ENCODE measurements around the gene APAF1.
A peak's percentile ranks its signal among the peaks of the same experiment; 100 is the strongest.
"Not testable (repeated sequence)": the region's sequence is repeated elsewhere in the genome, so short reads cannot be mapped to it uniquely, and the experiment has no call there.

Gene APAF1, protein sequence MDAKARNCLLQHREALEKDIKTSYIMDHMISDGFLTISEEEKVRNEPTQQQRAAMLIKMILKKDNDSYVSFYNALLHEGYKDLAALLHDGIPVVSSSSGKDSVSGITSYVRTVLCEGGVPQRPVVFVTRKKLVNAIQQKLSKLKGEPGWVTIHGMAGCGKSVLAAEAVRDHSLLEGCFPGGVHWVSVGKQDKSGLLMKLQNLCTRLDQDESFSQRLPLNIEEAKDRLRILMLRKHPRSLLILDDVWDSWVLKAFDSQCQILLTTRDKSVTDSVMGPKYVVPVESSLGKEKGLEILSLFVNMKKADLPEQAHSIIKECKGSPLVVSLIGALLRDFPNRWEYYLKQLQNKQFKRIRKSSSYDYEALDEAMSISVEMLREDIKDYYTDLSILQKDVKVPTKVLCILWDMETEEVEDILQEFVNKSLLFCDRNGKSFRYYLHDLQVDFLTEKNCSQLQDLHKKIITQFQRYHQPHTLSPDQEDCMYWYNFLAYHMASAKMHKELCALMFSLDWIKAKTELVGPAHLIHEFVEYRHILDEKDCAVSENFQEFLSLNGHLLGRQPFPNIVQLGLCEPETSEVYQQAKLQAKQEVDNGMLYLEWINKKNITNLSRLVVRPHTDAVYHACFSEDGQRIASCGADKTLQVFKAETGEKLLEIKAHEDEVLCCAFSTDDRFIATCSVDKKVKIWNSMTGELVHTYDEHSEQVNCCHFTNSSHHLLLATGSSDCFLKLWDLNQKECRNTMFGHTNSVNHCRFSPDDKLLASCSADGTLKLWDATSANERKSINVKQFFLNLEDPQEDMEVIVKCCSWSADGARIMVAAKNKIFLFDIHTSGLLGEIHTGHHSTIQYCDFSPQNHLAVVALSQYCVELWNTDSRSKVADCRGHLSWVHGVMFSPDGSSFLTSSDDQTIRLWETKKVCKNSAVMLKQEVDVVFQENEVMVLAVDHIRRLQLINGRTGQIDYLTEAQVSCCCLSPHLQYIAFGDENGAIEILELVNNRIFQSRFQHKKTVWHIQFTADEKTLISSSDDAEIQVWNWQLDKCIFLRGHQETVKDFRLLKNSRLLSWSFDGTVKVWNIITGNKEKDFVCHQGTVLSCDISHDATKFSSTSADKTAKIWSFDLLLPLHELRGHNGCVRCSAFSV (N-terminal part only)

DNA sequence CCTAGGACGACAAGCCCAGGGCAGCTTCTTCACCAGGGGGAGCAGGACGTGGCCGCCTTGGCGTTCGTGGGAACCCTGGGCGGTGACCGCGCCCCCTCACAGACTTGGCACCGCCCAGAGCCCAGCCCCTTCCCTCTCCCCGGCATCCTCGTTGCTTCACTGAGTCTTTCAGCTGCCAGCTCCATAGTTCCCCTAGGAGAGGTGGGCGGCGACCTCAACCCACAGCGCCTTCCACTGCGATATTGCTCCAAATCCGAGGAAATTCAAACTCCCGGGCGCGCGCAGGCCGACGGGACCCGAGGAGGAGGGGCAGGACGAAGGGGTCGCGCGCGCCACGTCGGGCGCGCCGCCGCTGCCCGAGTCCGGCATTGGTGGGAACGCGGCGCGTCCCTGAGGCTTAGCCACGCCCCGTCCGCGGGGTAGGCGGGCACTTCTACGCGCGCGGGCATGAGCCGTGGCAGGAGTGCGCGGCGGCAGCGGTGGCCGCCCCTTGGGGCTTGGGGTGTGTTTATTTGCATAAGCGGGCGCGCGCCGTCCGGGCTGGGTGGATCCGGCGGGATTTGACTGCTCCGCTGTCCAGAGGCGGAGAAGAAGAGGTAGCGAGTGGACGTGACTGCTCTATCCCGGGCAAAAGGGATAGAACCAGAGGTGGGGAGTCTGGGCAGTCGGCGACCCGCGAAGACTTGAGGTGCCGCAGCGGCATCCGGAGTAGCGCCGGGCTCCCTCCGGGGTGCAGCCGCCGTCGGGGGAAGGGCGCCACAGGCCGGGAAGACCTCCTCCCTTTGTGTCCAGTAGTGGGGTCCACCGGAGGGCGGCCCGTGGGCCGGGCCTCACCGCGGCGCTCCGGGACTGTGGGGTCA is at the start of gene APAF1, which contains the start of gene IKBIP:
TSS of gene APAF1 (plus strand) at position 579 of the 860 bp plus-strand sequence. CDS start 3,070 bp downstream, outside the sequence.
TSS of gene IKBIP (minus strand) at position 77 of the 860 bp plus-strand sequence. CDS start 87 bp downstream, outside the sequence.
- POLR2A ChIA-PET (ENCODE audit: low non-redundant PET), result no interaction called here
- peak; percentile 94 for DNase-seq (ENCODE audit: low spot score)
- TF ChIP-seq, protein P1, sequence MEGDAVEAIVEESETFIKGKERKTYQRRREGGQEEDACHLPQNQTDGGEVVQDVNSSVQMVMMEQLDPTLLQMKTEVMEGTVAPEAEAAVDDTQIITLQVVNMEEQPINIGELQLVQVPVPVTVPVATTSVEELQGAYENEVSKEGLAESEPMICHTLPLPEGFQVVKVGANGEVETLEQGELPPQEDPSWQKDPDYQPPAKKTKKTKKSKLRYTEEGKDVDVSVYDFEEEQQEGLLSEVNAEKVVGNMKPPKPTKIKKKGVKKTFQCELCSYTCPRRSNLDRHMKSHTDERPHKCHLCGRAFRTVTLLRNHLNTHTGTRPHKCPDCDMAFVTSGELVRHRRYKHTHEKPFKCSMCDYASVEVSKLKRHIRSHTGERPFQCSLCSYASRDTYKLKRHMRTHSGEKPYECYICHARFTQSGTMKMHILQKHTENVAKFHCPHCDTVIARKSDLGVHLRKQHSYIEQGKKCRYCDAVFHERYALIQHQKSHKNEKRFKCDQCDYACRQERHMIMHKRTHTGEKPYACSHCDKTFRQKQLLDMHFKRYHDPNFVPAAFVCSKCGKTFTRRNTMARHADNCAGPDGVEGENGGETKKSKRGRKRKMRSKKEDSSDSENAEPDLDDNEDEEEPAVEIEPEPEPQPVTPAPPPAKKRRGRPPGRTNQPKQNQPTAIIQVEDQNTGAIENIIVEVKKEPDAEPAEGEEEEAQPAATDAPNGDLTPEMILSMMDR (conservative IDR thresholded peaks at IDR 0.05; ENCODE audit: low read depth), result no peak
- CTCF ChIA-PET, result interaction anchor here (0.7 to 1.0 kb wide), 2 partner anchors 9 to 30 kb away, joined by 3 read pairs; no protein-coding TSS in a partner anchor
- H3K27ac ChIP-seq, result peak within 1 kb of the TSS; percentile 100

DNA sequence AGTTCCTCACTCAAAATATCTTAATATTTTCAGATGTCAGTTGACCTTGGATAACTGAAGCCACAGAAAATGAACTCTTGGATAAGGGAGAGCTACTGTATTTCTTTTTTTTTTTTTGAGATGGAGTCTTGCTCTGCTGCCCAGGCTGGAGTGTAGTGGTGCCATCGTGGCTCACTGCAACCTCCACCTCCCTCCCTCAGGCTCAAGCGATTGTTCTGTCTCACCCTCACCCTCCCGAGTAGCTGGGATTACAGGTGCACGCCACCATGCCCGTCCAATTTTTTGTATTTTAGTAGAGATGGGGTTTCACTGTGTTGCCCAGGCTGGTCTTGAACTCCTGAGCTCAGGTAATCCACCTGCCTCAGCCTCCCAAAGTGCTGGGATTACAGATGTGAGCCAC is 47.8 kb upstream of the APAF1 start:
- CTCF ChIA-PET, result interaction anchor here (1.0 to 1.2 kb wide), 2 partner anchors 30 to 56 kb away, joined by 3 to 4 read pairs; no protein-coding TSS in a partner anchor
- not testable (repeated sequence) for H3K27ac ChIP-seq; DNase-seq (ENCODE audit: low spot score)
- POLR2A ChIA-PET (ENCODE audit: low non-redundant PET), result interaction anchor here (0.7 kb wide), 1 partner anchor 47 kb away, joined by 4 read pairs; no protein-coding TSS in a partner anchor

DNA sequence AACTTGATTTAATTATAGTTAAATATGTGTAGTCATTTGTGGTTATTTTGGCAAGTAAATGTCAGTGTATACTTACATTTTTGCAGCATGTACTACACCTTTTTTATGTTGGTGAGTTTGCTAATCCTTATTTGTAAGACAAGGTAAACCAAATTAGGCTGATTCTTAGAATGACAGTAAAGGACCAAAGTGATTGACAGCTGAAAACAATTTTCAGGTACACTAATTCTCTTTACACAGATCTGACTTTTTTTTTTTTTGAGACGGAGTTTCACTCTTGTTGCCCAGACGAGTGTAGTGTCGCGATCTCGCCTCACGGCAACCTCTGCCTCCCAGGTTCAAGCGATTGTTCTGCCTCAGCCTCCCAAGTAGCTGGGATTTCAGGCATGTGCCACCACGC is 43.2 kb upstream of the APAF1 start:
- H3K27ac ChIP-seq, result peak overlapping the region; percentile 33; the same call in 1 of the 2 replicates
- CTCF ChIA-PET, result interaction anchor here (0.6 kb wide), 1 partner anchor 24 kb away, joined by 3 read pairs; no protein-coding TSS in a partner anchor
- TF ChIP-seq, protein P1 (conservative IDR thresholded peaks at IDR 0.05; ENCODE audit: low read depth), result no peak
- POLR2A ChIA-PET (ENCODE audit: low non-redundant PET), result no interaction called here
- no peak for DNase-seq (ENCODE audit: low spot score)

DNA sequence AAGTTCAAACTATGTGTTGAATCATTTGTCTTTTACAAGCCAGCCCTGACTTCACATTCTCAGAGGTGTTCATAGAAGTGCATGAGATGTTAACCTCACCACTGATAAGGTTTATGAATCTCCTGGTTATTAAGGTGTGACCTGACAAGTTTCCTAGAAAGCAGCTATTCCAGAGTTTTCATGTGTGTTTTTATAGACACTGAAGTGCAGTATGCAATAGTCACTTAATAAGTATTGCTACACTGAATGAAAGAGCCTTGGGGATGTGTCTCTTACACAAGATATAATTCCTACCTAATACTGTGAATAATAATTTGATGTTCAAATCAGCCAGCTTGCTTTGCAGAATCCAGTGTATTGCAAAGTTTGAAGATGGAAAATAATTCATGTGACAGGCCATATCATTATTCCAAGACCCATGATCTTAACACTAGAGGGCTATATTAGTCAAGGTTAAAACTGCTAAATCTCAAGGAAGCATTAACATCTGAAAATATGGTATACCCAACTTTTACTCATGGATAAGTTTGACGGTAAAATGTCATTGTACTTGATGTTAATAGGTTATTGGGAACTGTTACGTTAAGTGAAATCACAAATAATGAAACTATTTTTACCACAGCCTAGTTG is 38.6 kb upstream of the APAF1 start:
- TF ChIP-seq, protein P1 (conservative IDR thresholded peaks at IDR 0.05; ENCODE audit: low read depth), result peak; percentile 24
- no peak for DNase-seq (ENCODE audit: low spot score)
- no peak overlapping the region for H3K27ac ChIP-seq
- POLR2A ChIA-PET (ENCODE audit: low non-redundant PET), result no interaction called here
- CTCF ChIA-PET, result interaction anchor here (0.6 to 0.7 kb wide), 2 partner anchors 41 to 396 kb away, joined by 3 to 6 read pairs; no protein-coding TSS in a partner anchor

DNA sequence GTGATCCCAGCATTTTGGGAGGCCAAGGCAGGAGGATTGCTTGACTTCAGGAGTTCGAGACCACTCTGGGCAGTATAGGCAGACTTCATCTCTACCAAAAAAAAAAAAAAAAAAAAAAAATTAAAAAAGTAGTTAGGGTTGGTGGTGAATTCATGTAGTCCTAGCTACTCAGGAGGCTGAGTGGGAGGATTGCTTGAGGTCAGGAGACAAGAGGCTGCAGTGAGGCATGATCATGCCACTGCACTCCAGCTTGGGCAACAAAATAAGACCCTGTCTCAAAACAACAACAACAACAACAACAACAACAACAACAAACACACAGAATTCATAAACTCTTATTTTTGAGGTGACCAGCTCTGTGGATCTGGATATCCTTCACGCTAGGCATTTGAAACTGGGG is 34.5 kb upstream of the APAF1 start:
- no peak for DNase-seq (ENCODE audit: low spot score)
- CTCF ChIA-PET, result interaction anchor here (0.7 kb wide), 1 partner anchor 443 kb away, joined by 3 read pairs; no protein-coding TSS in a partner anchor
- POLR2A ChIA-PET (ENCODE audit: low non-redundant PET), result no interaction called here
- no peak overlapping the region for H3K27ac ChIP-seq
- TF ChIP-seq, protein P1 (conservative IDR thresholded peaks at IDR 0.05; ENCODE audit: low read depth), result no peak

Measured in RWPE1 (cell line).